SK-N-DZ (cell line): ENCODE data around the gene DIPK1B. TPM values are rescaled to one million over a fixed set of nuclear protein-coding genes. Genes with fewer than 3 reads are reported as not detected.

ENCODE experiments used
- DNase-seq: peaks from one replicate; pipeline ENCODE4 v3.0.0-alpha.2; 2015; ENCODE audit warnings: low spot score
- polyA plus RNA-seq, 2 experiments: library from polyadenylated mRNA; depleted of rRNA; stranded (reverse); fragments of >200 nt; gene quantifications; 2 replicates each; pipeline ENCODE4 v1.2.3, GENCODE V29; 2014

DIPK1B gene
- polyA plus RNA-seq (2014; cell fraction: cytosol; rRNA removed), result 78.9 and 87.2 TPM in 2 replicates
- 150 and 195 TPM in 2 replicates for polyA plus RNA-seq (2014; cell fraction: nucleus; rRNA removed)

- DNase-seq, result peak; percentile 66
Measured at GRCh38 chr9:136711751-136712689, at the start of gene DIPK1B. Gene DIPK1B (plus strand): TSS chr9:136712572. CDS start chr9:136712666, 94 bp downstream.

- no peak for DNase-seq
Measured at GRCh38 chr9:136662656-136663581, 49.5 kb upstream of the DIPK1B start, which contains the start of gene EGFL7. Gene EGFL7 (plus strand): TSS chr9:136662916. CDS start chr9:136668283, 5,367 bp downstream.

GRCh38 chr9:136664000-136664915 lies 48.1 kb upstream of the DIPK1B start:
- DNase-seq, result no peak

DNA sequence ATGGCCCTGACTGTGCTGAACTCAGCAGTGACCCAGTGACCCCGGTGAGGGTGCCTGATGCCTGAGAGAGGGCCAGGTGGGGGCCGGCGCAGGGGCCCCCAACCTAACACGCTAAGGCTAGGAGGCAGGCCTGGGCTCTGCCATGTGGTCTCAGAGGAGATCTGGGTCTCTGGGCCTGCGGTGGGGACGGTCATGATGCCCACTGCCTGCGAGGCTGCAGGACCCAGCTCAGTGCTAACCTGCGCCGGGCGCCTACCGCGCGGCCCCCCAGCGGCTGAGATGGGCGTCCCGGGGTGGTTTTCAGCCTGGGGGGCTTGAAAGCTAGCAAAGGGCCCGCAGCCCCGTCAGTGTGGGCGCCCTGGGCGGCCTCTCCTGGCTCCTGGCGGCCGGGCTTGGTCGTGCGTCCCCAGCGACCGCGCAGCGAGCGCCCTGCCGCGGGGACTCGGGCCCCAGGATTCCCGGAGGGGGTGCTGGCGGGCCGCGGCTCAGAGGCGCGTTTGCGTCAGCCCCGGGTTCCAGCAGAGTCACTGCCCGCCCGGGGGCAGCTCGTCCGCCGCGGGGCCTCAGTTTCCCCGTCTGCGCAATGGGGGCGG lies 47.2 kb upstream of the DIPK1B start:
- no peak for DNase-seq

DNA sequence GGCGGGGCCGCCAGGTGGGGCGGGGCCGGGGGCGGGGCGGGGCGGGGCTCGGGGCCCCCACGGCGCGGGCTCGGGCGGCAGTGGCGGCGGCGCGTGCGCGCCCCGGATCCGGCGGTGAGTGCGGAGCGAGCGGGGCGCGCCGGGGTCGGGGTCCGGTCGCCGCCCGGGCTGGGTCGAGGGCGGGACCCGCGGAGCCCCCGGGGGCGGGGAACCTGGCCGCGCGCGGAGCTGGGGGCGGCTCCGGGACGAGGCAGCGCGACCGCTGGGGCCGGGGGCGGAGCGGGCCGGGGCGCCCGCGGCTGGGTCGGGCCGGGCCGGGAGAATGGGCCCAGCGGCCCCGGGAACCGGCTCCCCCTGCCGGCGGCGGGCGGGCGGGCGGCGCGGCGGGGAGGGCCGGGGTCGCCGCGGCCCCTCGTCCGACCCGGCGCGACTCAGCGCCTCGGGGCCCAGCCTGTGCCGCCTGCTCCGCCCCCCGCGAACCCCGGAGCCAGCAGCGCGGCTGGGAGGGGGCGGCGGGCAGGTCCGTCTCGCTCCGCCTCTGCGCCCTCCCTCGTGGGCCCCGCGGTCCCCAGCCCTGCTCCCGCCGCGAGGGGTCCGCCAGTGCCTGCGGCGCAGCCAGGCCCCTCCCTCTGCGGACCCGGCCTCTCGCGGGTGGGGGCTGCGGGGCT lies 46.5 kb upstream of the DIPK1B start:
- no peak for DNase-seq

- DNase-seq, result no peak
Measured at GRCh38 chr9:136666372-136667213, 45.8 kb upstream of the DIPK1B start.

- DNase-seq, result no peak
Measured at GRCh38 chr9:136667214-136667939, 45.0 kb upstream of the DIPK1B start.

GRCh38 chr9:136667940-136668760 lies 44.2 kb upstream of the DIPK1B start:
- no peak for DNase-seq

GRCh38 chr9:136668983-136669790 lies 43.2 kb upstream of the DIPK1B start:
- no peak for DNase-seq

- DNase-seq, result no peak
Measured at GRCh38 chr9:136669791-136670464, 42.4 kb upstream of the DIPK1B start.

- no peak for DNase-seq
Measured at GRCh38 chr9:136670576-136671253, 41.7 kb upstream of the DIPK1B start.

DNA sequence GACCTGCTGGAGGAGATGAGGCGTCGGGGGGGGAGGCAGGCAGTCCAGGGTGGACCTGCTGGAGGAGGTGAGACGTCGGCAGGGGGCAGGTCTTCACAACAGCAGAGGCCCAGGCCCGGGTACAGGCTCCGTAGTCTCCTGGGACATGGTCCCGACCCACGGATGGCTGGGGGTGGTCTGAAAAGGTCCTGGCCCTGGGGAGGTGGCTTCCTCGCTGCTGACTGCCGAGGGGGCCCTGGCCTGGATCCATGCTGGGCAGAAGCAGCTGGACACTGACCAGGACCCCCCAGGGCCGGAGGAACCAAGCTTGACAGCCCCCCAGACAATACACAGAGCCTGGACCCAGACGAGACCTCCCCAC lies 41.1 kb upstream of the DIPK1B start:
- DNase-seq, result no peak

DNA sequence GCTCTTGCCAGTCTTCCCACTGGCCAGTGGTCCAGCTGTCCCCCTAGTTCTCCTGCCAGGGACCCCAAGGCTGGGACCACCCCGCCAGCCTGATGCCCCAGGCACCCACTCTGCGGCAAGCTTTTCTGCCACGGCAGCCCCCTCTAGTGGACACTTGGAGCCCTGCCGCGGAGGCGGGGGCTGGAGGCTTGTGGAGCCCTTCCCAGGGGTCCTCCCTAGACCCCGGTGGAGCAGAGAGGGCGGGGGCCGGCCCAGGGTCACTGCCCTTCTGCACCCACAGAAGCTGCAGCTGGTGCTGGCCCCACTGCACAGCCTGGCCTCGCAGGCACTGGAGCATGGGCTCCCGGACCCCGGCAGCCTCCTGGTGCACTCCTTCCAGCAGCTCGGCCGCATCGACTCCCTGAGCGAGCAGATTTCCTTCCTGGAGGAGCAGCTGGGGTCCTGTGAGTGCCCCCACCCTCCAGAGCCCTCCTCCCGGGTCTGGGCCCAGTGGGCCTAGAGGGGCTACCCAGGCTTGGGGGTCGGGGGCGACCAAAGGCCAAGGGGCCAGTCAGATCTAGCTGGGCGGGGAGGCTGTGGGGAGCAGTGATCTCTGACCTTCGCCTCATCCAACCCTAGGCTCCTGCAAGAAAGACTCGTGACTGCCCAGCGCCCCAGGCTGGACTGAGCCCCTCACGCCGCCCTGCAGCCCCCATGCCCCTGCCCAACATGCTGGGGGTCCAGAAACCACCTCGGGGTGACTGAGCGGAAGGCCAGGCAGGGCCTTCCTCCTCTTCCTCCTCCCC lies 40.5 kb upstream of the DIPK1B start:
- peak; percentile 56 for DNase-seq

DNA sequence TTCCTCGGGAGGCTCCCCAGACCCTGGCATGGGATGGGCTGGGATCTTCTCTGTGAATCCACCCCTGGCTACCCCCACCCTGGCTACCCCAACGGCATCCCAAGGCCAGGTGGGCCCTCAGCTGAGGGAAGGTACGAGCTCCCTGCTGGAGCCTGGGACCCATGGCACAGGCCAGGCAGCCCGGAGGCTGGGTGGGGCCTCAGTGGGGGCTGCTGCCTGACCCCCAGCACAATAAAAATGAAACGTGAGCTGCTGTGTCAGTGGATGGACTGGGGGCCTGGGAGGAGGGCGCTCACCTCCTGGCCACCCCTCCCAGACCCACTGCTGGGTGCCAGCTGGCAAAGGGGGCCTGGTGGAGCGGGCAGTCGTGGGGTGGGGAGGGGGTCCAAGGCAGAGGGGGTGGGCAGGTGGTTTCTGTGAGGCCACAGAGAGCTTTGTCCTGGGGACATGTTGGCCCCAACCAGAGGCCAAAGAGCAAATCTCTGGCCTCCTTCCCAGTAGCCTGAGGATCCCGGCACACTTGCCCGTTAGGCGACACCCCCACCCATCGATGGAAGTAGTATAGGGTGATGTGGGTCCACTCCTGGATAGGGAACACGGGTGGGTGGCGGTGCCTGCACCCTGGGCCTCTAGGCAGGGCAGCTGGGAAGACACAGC lies 39.8 kb upstream of the DIPK1B start:
- no peak for DNase-seq
